H9 (cell line): ENCODE data around the gene HCST. TPM values are rescaled to one million over a fixed set of nuclear protein-coding genes. Genes with fewer than 3 reads are reported as not detected.
A peak's percentile ranks its signal among the peaks of the same experiment; 100 is the strongest.

Source experiments
- DNase-seq: peaks from one replicate; pipeline ENCODE4 v3.0.0-alpha.2; 2017
- H2AFZ ChIP-seq: one replicate; pipeline ENCODE4 v1.6.1; 2013; ENCODE audit warnings: mild to moderate bottlenecking, low read length, control low read depth, moderate library complexity
- H2AK5ac ChIP-seq: 2 replicates; pipeline ENCODE4 v1.6.1; 2013; ENCODE audit warnings: low read length, control low read depth, mixed read lengths; ENCODE audit not compliant: insufficient read length
- H2BK120ac ChIP-seq: one replicate; pipeline ENCODE4 v1.6.1; 2013; ENCODE audit warnings: low read depth, mild to moderate bottlenecking, low read length, control low read depth, inconsistent platforms; ENCODE audit not compliant: poor library complexity, severe bottlenecking
- H2BK12ac ChIP-seq: 2 replicates; pipeline ENCODE4 v1.6.1; 2013; ENCODE audit warnings: low read length, control low read depth, mixed read lengths, low read depth; ENCODE audit not compliant: insufficient read length
- H2BK15ac ChIP-seq: 2 replicates; pipeline ENCODE4 v1.6.1; 2013; ENCODE audit warnings: low read depth, low read length, control low read depth
- H2BK20ac ChIP-seq: one replicate; pipeline ENCODE4 v1.6.1; 2013; ENCODE audit warnings: low read depth, mild to moderate bottlenecking, low read length, control low read depth, inconsistent platforms; ENCODE audit not compliant: poor library complexity, severe bottlenecking
- H2BK5ac ChIP-seq: 2 replicates; pipeline ENCODE4 v1.6.1; 2013; ENCODE audit warnings: low read length, control low read depth, mixed read lengths; ENCODE audit not compliant: insufficient read length
- H3K14ac ChIP-seq: 2 replicates; pipeline ENCODE4 v1.6.1; 2013; ENCODE audit warnings: low read length, control low read depth; ENCODE audit not compliant: insufficient read depth
- H3K18ac ChIP-seq: 2 replicates; pipeline ENCODE4 v1.6.1; 2013; ENCODE audit warnings: low read depth, mild to moderate bottlenecking, mixed read lengths, low read length, control low read depth; ENCODE audit not compliant: insufficient read length
- H3K23ac ChIP-seq: 2 replicates; pipeline ENCODE4 v1.6.1; 2013; ENCODE audit warnings: low read length, control low read depth, mixed read lengths, low read depth; ENCODE audit not compliant: insufficient read length
- H3K23me2 ChIP-seq: 2 replicates; pipeline ENCODE4 v1.6.1; 2013; ENCODE audit warnings: low read depth, mild to moderate bottlenecking, mixed read lengths, low read length, control low read depth; ENCODE audit not compliant: insufficient read length, poor library complexity, severe bottlenecking
- H3K27ac ChIP-seq: 2 replicates; pipeline ENCODE4 v1.5.1; 2013; ENCODE audit warnings: low read length, control low read depth, mixed read lengths, low read depth; ENCODE audit not compliant: insufficient read length
- H3K27me3 ChIP-seq: 2 replicates; pipeline ENCODE4 v1.6.1; 2013; ENCODE audit warnings: low read length, control low read depth, inconsistent platforms; ENCODE audit not compliant: insufficient read depth
- H3K4ac ChIP-seq: 2 replicates; pipeline ENCODE4 v1.6.1; 2013; ENCODE audit warnings: low read depth, mild to moderate bottlenecking, control low read depth, inconsistent platforms, low read length, moderate library complexity
- H3K4me1 ChIP-seq: 2 replicates; pipeline ENCODE4 v1.6.1; 2013; ENCODE audit warnings: low read length, control low read depth, inconsistent platforms; ENCODE audit not compliant: insufficient read depth
- H3K4me2 ChIP-seq: 2 replicates; pipeline ENCODE4 v1.6.1; 2013; ENCODE audit warnings: low read length, control low read depth, mixed read lengths; ENCODE audit not compliant: insufficient read length, insufficient read depth
- H3K56ac ChIP-seq: 2 replicates; pipeline ENCODE4 v1.6.1; 2013; ENCODE audit warnings: low read depth, mild to moderate bottlenecking, mixed read lengths, low read length, control low read depth; ENCODE audit not compliant: insufficient read length
- H3K79me1 ChIP-seq: 2 replicates; pipeline ENCODE4 v1.6.1; 2013; ENCODE audit warnings: low read depth, mild to moderate bottlenecking, moderate library complexity, low read length, control low read depth, inconsistent platforms; ENCODE audit not compliant: insufficient read depth, poor library complexity, severe bottlenecking
- H3K79me2 ChIP-seq: 2 replicates; pipeline ENCODE4 v1.6.1; 2013; ENCODE audit warnings: low read length, control low read depth, inconsistent platforms; ENCODE audit not compliant: insufficient read depth
- H3K9ac ChIP-seq: 2 replicates; pipeline ENCODE4 v1.6.1; 2013; ENCODE audit warnings: low read length, control low read depth, mixed read lengths; ENCODE audit not compliant: insufficient read length; ENCODE audit errors: extremely low read depth
- H3K9me3 ChIP-seq: one replicate; pipeline ENCODE4 v1.6.1; 2013; ENCODE audit warnings: low read depth, low read length, inconsistent platforms; ENCODE audit not compliant: control insufficient read depth
- H3T11ph ChIP-seq: one replicate; pipeline ENCODE4 v1.6.1; 2013; ENCODE audit warnings: mild to moderate bottlenecking, low read length, control low read depth, inconsistent platforms
- H4K20me1 ChIP-seq: one replicate; pipeline ENCODE4 v1.6.1; 2013; ENCODE audit not compliant: control insufficient read depth, insufficient read length, insufficient read depth
- H4K5ac ChIP-seq: 2 replicates; pipeline ENCODE4 v1.6.1; 2013; ENCODE audit warnings: low read depth, mild to moderate bottlenecking, mixed read lengths, low read length, control low read depth; ENCODE audit not compliant: insufficient read length
- H4K8ac ChIP-seq: replicated peaks from 2 replicates; pipeline ENCODE4 v1.6.1; 2013; ENCODE audit warnings: low read length, control low read depth, mixed read lengths, low read depth; ENCODE audit not compliant: insufficient read length
- H4K91ac ChIP-seq: 2 replicates; pipeline ENCODE4 v1.6.1; 2013; ENCODE audit warnings: low read depth, mild to moderate bottlenecking, moderate library complexity, mixed read lengths, low read length, control low read depth; ENCODE audit not compliant: insufficient read length
- H3K27ac Mint-ChIP-seq, 3 experiments: 2 replicates in 2 of 3; 3 replicates in 1 of 3; pipeline ENCODE4 v1.8.0; 2020 to 2021; ENCODE audit warnings: mixed read lengths in 3 of 3, mild to moderate bottlenecking in 1 of 3, moderate library complexity in 1 of 3
- H3K27me3 Mint-ChIP-seq: 2 replicates; pipeline ENCODE4 v1.8.0; 2021; ENCODE audit warnings: low read depth, mild to moderate bottlenecking, moderate library complexity, mixed read lengths
- H3K36me3 Mint-ChIP-seq, 3 experiments: 2 replicates in 2 of 3; 3 replicates in 1 of 3; pipeline ENCODE4 v1.8.0; 2020 to 2021; ENCODE audit warnings: low read depth in 3 of 3, mixed read lengths in 3 of 3; ENCODE audit not compliant: insufficient read depth in 1 of 3
- H3K4me1 Mint-ChIP-seq, 2 experiments: 2 replicates each; pipeline ENCODE4 v1.8.0; 2020; ENCODE audit warnings: mixed read lengths in 2 of 2
- H3K4me3 Mint-ChIP-seq, 2 experiments: 2 replicates in 1 of 2; 3 replicates in 1 of 2; pipeline ENCODE4 v1.8.0; 2020 to 2021; ENCODE audit warnings: mild to moderate bottlenecking in 2 of 2, mixed read lengths in 2 of 2, moderate library complexity in 1 of 2
- H3K9me3 Mint-ChIP-seq, 2 experiments: 2 replicates in 1 of 2; 3 replicates in 1 of 2; pipeline ENCODE4 v1.8.0; 2020; ENCODE audit warnings: mild to moderate bottlenecking in 2 of 2, mixed read lengths in 2 of 2, moderate library complexity in 1 of 2
- CTCF ChIP-seq: fragments of 200-600 bp; sonication (generic); conservative IDR thresholded peaks from 3 replicates; pipeline ENCODE4 v1.8.0; 2021; ENCODE audit warnings: antibody characterized with exemption, mild to moderate bottlenecking
- WGBS: extraction: QIAGEN DNeasy Blood & Tissue Kit; methylation state at CpG from one replicate; pipeline ENCODE4 v1.1.7; 2013; ENCODE audit warnings: missing lambda C conversion rate, low lambda C conversion rate, mixed read lengths; ENCODE audit not compliant: insufficient read length; ENCODE audit errors: extremely low coverage; 5-methylcytosine and 5-hydroxymethylcytosine counted together
- total RNA-seq: library from RNA; stranded (reverse); gene quantifications from 2 replicates; pipeline ENCODE4 v1.2.1, GENCODE V29; 2021

HCST gene
- total RNA-seq, 1 experiment from 2014 or later: 0.68 TPM

GRCh38 chr19:35899547-35900214 lies 2.6 kb upstream of the HCST start:
- Mint-ChIP-seq H3K4me3 (peak overlapping the region; percentile 90 to 99), H3K9me3 (no peaks in the 10 kb centered on the region; a peak in 1 of 5 replicates), H3K4me1 (peaks cover 17 to 35% of the 10 kb centered on the region in 2 experiments), H3K27me3 (peaks cover 12% of the 10 kb centered on the region), H3K36me3 (peaks cover 9 to 33% (median 27%) of the 10 kb centered on the region in 3 experiments; a peak in 6 of 7 replicates), H3K27ac (peak overlapping the region in 2 of 3 experiments; percentile 84 to 95; a peak in 3 of 7 replicates)
- no peaks in the 10 kb centered on the region for H4K20me1 ChIP-seq
- H3T11ph ChIP-seq: no peak overlapping the region
- H2AFZ ChIP-seq: no peak overlapping the region
- H3K79me2 ChIP-seq: no peaks in the 10 kb centered on the region
- peaks cover 10% of the 10 kb centered on the region for H3K23me2 ChIP-seq
- peaks cover 3% of the 10 kb centered on the region for H3K79me1 ChIP-seq
- H3K56ac ChIP-seq: no peak overlapping the region
- peak; percentile 65 for DNase-seq
- no peak overlapping the region for H4K91ac ChIP-seq
- no CpG with 5 or more reads among the region's 43 CpGs for WGBS
- no peak overlapping the region for H4K5ac ChIP-seq
- no peaks in the 10 kb centered on the region for H3K27me3 ChIP-seq
- no peak overlapping the region for H2BK5ac ChIP-seq
- H3K14ac ChIP-seq: peak overlapping the region; percentile 62; the same call in 1 of the 2 replicates
- no peak overlapping the region for H2BK15ac ChIP-seq
- no peak overlapping the region for H3K18ac ChIP-seq
- peaks cover 5% of the 10 kb centered on the region; the same call in 1 of the 2 replicates for H3K4me1 ChIP-seq
- no peaks in the 10 kb centered on the region for H3K9me3 ChIP-seq
- H3K4me2 ChIP-seq: peak overlapping the region; percentile 78
- TF ChIP-seq CTCF: no peak
- no peak overlapping the region for H2BK20ac ChIP-seq
- H4K8ac ChIP-seq: no peak overlapping the region
- H3K27ac ChIP-seq: no peak overlapping the region
- H3K4ac ChIP-seq: no peak overlapping the region
- no peak overlapping the region for H3K23ac ChIP-seq
- H2BK12ac ChIP-seq: no peak overlapping the region
- H3K9ac ChIP-seq: peak overlapping the region; percentile 49
- no peak overlapping the region for H2BK120ac ChIP-seq
- no peak overlapping the region for H2AK5ac ChIP-seq
